ENCODE results near the gene ABCG1. TPM values are rescaled to one million over a fixed set of nuclear protein-coding genes. Genes with fewer than 3 reads are reported as not detected.

ABCG1 gene
- total RNA-seq, 1 donor from 2014 or later = 138 TPM

DNA sequence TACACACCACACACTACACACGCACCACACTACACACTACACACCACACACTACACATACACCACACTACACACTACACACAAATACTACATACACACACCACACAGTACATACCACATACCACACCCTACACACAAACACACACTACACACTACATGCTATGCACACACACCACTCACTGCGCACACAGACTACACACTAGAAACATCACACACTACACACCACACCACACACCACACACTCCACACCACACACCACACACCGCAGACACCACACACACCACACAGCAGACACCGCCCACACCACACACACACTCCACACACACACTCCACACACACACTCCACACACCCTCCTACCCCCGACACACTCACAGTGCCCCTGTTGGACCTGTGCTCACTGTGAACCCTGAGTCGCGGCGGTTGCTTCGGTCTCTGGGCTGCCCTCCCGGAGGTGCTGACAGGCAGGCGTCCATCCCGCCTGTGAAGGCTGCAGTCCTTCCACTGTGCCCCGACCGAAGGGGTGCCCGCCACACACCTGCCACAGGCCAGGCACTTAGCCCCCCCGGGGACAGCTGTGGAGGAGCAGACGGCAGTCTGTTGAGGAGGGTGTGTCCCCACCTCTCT is 74.8 kb downstream of the ABCG1 start:
- no peaks in the 10 kb centered on the region for H3K27me3 ChIP-seq (ENCODE audit: control insufficient read depth, insufficient read depth, low read length)
- H3K4me3 ChIP-seq (ENCODE audit: low read depth, low read length) = no peak overlapping the region
- FAIRE-seq (no peak), DNase-seq (ENCODE audit: low read depth) (no peak)
- TF ChIP-seq, protein P1, sequence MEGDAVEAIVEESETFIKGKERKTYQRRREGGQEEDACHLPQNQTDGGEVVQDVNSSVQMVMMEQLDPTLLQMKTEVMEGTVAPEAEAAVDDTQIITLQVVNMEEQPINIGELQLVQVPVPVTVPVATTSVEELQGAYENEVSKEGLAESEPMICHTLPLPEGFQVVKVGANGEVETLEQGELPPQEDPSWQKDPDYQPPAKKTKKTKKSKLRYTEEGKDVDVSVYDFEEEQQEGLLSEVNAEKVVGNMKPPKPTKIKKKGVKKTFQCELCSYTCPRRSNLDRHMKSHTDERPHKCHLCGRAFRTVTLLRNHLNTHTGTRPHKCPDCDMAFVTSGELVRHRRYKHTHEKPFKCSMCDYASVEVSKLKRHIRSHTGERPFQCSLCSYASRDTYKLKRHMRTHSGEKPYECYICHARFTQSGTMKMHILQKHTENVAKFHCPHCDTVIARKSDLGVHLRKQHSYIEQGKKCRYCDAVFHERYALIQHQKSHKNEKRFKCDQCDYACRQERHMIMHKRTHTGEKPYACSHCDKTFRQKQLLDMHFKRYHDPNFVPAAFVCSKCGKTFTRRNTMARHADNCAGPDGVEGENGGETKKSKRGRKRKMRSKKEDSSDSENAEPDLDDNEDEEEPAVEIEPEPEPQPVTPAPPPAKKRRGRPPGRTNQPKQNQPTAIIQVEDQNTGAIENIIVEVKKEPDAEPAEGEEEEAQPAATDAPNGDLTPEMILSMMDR (IDR thresholded peaks at IDR 0.05; ENCODE audit: insufficient read depth, low read length, severe bottlenecking) = no peak
- H3K36me3 ChIP-seq (ENCODE audit: control insufficient read depth, insufficient read depth, low read length) = peaks cover 5% of the 10 kb centered on the region

DNA sequence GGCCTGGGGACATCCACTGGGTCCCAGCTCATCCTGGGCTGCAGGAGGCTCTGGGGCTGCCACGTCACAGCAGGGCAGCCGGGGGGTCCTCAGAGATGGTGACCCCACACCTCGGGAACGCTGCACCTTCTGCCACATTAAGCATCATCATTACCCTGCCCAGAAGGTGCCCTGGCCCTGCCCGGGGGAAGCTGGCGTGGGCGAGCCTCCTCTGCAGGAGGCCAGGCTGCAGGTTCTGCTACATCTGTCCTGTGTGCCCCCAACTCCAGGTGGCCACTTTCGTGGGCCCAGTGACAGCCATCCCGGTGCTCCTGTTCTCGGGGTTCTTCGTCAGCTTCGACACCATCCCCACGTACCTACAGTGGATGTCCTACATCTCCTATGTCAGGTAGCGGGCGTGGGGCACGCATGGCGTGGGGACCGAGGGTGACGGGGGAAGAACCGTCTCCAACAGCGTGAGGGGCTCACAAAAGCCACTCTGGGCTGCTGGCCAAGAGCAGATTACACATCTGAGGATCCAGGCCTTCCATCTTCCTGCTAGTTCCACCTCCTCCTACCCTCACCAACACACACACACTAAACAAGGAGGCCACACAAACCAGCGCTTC is 75.4 kb downstream of the ABCG1 start:
- H3K36me3 ChIP-seq (ENCODE audit: control insufficient read depth, insufficient read depth, low read length) = peaks cover 5% of the 10 kb centered on the region
- DNase-seq (ENCODE audit: low read depth) = no peak
- no peak overlapping the region for H3K4me3 ChIP-seq (ENCODE audit: low read depth, low read length)
- H3K27me3 ChIP-seq (ENCODE audit: control insufficient read depth, insufficient read depth, low read length) = no peaks in the 10 kb centered on the region
- FAIRE-seq = no peak
- TF ChIP-seq, protein P1 (IDR thresholded peaks at IDR 0.05; ENCODE audit: insufficient read depth, low read length, severe bottlenecking) = no peak

DNA sequence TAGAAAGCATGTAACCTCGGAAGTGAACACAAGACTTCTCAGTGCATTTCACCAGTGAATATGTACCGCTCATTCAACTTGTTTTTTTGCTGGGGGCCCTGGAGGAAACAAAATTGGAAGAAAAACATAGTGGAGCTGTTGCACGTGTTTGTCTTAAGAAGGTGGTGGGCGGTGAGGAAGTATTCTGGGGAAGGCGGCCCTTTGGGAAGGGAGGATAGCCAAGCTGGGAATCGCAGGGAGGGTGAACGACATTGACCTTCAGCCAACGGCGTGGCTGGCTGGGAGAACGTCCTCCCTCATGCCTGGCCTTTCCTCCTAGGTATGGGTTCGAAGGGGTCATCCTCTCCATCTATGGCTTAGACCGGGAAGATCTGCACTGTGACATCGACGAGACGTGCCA is 76.9 kb downstream of the ABCG1 start:
- no peak overlapping the region for H3K4me3 ChIP-seq (ENCODE audit: low read depth, low read length)
- no peaks in the 10 kb centered on the region for H3K27me3 ChIP-seq (ENCODE audit: control insufficient read depth, insufficient read depth, low read length)
- DNase-seq (ENCODE audit: low read depth) (no peak), FAIRE-seq (no peak)
- peaks cover 5% of the 10 kb centered on the region for H3K36me3 ChIP-seq (ENCODE audit: control insufficient read depth, insufficient read depth, low read length)
- TF ChIP-seq, protein P1 (IDR thresholded peaks at IDR 0.05; ENCODE audit: insufficient read depth, low read length, severe bottlenecking) = no peak

DNA sequence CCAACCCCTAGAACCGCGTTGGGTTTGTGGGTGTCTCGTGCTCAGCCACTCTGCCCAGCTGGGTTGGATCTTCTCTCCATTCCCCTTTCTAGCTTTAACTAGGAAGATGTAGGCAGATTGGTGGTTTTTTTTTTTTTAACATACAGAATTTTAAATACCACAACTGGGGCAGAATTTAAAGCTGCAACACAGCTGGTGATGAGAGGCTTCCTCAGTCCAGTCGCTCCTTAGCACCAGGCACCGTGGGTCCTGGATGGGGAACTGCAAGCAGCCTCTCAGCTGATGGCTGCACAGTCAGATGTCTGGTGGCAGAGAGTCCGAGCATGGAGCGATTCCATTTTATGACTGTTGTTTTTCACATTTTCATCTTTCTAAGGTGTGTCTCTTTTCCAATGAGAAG is 77.6 kb downstream of the ABCG1 start:
- DNase-seq (ENCODE audit: low read depth) = no peak
- no peak for FAIRE-seq
- TF ChIP-seq, protein P1 (IDR thresholded peaks at IDR 0.05; ENCODE audit: insufficient read depth, low read length, severe bottlenecking) = no peak
- no peak overlapping the region for H3K4me3 ChIP-seq (ENCODE audit: low read depth, low read length)
- H3K27me3 ChIP-seq (ENCODE audit: control insufficient read depth, insufficient read depth, low read length) = no peaks in the 10 kb centered on the region
- H3K36me3 ChIP-seq (ENCODE audit: control insufficient read depth, insufficient read depth, low read length) = peaks cover 5% of the 10 kb centered on the region

DNA sequence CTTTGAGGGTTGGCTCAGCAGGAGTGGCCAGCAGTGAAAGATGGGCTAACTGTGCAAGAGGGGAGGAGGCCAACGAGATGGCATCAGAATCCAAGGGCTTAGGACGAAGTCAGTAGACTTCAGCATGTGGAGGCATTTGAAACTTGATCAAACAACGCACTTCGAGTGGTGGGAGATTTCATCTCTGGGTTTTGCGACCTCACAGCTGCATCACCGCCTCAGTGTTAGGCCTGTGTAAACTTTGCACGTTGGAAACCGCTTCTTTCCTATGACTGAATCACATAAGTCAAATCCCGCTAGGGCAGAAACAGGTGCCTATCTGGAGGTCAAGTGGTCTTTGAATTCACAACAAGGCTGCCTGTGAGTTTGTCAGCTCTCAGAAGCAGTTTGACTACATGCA is 78.4 kb downstream of the ABCG1 start:
- no peak for FAIRE-seq
- TF ChIP-seq, protein P1 (IDR thresholded peaks at IDR 0.05; ENCODE audit: insufficient read depth, low read length, severe bottlenecking) = no peak
- peaks cover 1% of the 10 kb centered on the region for H3K36me3 ChIP-seq (ENCODE audit: control insufficient read depth, insufficient read depth, low read length)
- no peaks in the 10 kb centered on the region for H3K27me3 ChIP-seq (ENCODE audit: control insufficient read depth, insufficient read depth, low read length)
- H3K4me3 ChIP-seq (ENCODE audit: low read depth, low read length) = no peak overlapping the region
- DNase-seq (ENCODE audit: low read depth) = no peak

DNA sequence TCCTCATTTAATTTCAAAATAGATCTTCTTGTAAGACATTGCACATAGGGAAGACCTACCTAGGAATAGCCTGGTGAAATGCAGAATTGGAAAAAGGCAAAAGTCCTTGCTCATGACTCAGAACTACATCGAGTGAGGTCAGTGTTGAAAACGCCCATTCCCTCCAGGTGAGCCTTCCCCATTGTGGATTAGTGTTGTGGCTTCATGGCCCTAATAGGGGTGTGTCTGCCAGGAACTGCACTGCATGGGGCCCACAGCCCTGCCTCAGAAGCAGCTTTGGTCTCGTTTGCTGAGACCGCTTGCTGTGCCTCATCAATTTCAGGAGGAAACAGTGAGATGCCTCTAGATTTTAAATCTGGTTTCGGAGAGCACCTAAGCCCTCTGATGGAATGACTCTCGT is 79.3 kb downstream of the ABCG1 start:
- H3K27me3 ChIP-seq (ENCODE audit: control insufficient read depth, insufficient read depth, low read length) = no peaks in the 10 kb centered on the region
- peaks cover 1% of the 10 kb centered on the region for H3K36me3 ChIP-seq (ENCODE audit: control insufficient read depth, insufficient read depth, low read length)
- H3K4me3 ChIP-seq (ENCODE audit: low read depth, low read length) = no peak overlapping the region
- FAIRE-seq = no peak
- DNase-seq (ENCODE audit: low read depth) = peak; percentile 76
- TF ChIP-seq, protein P1 (IDR thresholded peaks at IDR 0.05; ENCODE audit: insufficient read depth, low read length, severe bottlenecking) = no peak
